Activated naive CD4-positive, alpha-beta T cell treated with anti-CD3 and anti-CD28 coated beads, Interleukin-2, amount 50 U/mL, for 24 hours (primary cell): ENCODE measurements around the gene RGL1.

ENCODE experiments used
- H3K27ac Mint-ChIP-seq: one replicate; pipeline ENCODE4 v1.8.0; 2021; ENCODE audit warnings: mild to moderate bottlenecking, mixed read lengths
- H3K27me3 Mint-ChIP-seq: one replicate; pipeline ENCODE4 v1.8.0; 2021; ENCODE audit warnings: mixed read lengths
- H3K36me3 Mint-ChIP-seq: one replicate; pipeline ENCODE4 v1.8.0; 2021; ENCODE audit warnings: mixed read lengths
- H3K4me1 Mint-ChIP-seq: one replicate; pipeline ENCODE4 v1.8.0; 2021; ENCODE audit warnings: mixed read lengths
- H3K4me3 Mint-ChIP-seq: one replicate; pipeline ENCODE4 v1.8.0; 2021; ENCODE audit warnings: mild to moderate bottlenecking, mixed read lengths
- H3K9me3 Mint-ChIP-seq: one replicate; pipeline ENCODE4 v1.8.0; 2021; ENCODE audit warnings: mixed read lengths

RGL1 gene

DNA sequence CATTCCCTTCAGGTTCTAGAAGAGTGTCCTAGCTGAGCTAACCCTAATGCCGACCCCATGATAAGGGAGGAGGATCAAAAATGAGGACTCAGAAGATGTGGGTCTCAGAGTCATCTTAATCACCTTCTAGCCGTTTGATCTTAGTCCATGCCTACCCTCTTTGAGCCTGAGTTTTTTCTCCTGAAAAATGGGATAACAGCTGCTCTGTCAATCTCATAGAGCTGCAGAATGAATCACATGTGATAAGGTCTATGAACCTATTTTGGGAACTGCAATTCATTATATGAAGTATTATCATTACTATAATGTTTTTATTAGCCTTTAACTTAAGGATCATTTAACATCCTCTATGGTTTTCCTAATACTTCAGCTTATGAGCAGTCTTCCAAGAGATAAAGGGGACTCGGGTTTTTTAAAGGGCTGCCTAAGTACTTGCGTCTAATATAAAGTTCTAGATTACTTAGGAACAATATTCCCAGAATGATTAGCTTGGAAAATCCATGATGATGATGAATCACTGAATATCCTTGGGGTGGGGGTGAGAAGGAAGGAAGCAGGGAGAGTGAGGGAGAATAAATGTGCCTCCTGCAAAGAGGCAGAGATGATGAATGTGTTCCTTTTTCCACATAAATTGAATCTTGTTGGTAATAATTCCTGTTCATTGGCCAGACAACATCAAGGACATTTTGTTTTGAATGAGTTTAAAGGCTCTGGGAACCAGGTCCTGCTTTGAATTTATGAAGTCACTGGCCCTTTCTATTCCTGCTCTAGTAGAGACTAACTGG lies 165.8 kb downstream of the RGL1 start:
- Mint-ChIP-seq H3K9me3 (no peaks in the 10 kb centered on the region), H3K27ac (no peak overlapping the region), H3K4me3 (no peak overlapping the region), H3K4me1 (no peaks in the 10 kb centered on the region), H3K36me3 (no peaks in the 10 kb centered on the region), H3K27me3 (peaks cover 2% of the 10 kb centered on the region)

DNA sequence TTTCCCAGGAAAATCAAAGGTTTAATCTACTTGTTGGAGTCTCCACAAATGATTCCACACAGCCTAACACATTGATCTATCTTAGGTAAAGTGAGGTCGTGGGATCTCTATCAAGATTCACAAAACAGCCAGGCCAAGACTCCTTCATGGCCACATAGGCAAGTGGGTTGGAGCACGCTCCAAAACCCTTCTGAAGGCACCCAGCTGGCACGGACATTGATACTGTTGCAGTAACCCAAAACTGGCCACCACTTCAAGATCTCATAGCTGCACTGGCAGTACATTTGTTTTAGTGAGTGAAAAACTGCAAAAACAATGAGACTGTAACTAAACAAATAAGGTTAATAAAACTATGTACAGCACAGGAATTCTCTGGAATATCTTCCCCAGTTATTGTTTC lies 170.7 kb downstream of the RGL1 start:
- Mint-ChIP-seq H3K4me1 (no peaks in the 10 kb centered on the region), H3K27ac (no peak overlapping the region), H3K4me3 (no peak overlapping the region), H3K9me3 (no peaks in the 10 kb centered on the region), H3K36me3 (no peaks in the 10 kb centered on the region), H3K27me3 (peaks cover 2% of the 10 kb centered on the region)

DNA sequence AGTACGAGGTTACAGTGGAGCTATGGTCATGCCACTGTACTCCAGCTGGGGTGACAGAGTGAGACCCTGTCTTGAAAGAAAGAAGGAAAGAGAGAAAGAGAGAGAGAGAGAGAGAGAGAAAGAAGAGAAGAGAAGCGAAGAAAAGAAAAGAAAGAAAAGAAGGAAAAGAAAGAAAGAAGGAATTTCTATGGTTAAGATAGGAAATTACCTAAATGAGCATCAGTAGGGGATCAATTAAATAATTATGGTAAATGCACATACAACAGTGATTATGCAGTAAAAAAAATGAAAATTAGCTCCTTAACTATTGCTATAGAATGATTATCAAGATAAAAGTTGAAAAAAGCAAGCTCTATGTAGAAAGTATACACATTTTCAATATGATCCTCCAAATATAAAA lies 172.8 kb downstream of the RGL1 start:
- H3K4me1 Mint-ChIP-seq = no peaks in the 10 kb centered on the region
- H3K9me3 Mint-ChIP-seq = no peaks in the 10 kb centered on the region
- H3K4me3 Mint-ChIP-seq = no peak overlapping the region
- H3K27me3 Mint-ChIP-seq = peaks cover 2% of the 10 kb centered on the region
- no peaks in the 10 kb centered on the region for H3K36me3 Mint-ChIP-seq
- H3K27ac Mint-ChIP-seq = no peak overlapping the region
